Keratinocyte (primary cell): Measurements from ENCODE around the gene FOXI1. TPM values are rescaled to one million over a fixed set of nuclear protein-coding genes. Genes with fewer than 3 reads are reported as not detected.

Experiments used
- DNase-seq: peaks from one replicate; pipeline ENCODE4 v3.0.0-alpha.2; 2011; ENCODE audit warnings: low read depth, missing footprints, low spot score
- FAIRE-seq: peaks from 2 replicates; lab custom pipeline; 2011; peaks lifted over from hg19 to GRCh38; lab: Jason Lieb, UNC
- H2AFZ ChIP-seq: 2 replicates; pipeline ENCODE4 v1.6.0; 2012; ENCODE audit warnings: low read length, control low read depth, inconsistent platforms; ENCODE audit not compliant: control insufficient read depth
- H3K27ac ChIP-seq: 2 replicates; pipeline ENCODE4 v1.5.1; 2011; ENCODE audit warnings: low read length; ENCODE audit not compliant: control insufficient read depth, insufficient read depth
- H3K27me3 ChIP-seq: 3 replicates; pipeline ENCODE4 v1.6.0; 2011; ENCODE audit warnings: low read length; ENCODE audit not compliant: control insufficient read depth, insufficient read depth; ENCODE audit errors: extremely low read depth
- H3K36me3 ChIP-seq, 2 experiments: 2 replicates in 1 of 2; 3 replicates in 1 of 2; pipeline ENCODE4 v1.5.1; 2011; ENCODE audit warnings: low read length in 2 of 2, mild to moderate bottlenecking in 1 of 2; ENCODE audit not compliant: control insufficient read depth in 2 of 2, insufficient read depth in 2 of 2; ENCODE audit errors: extremely low read depth in 1 of 2
- H3K4me1 ChIP-seq: 3 replicates; pipeline ENCODE4 v1.5.1; 2011; ENCODE audit warnings: low read length; ENCODE audit not compliant: control insufficient read depth, insufficient read depth; ENCODE audit errors: extremely low read depth
- H3K4me2 ChIP-seq: 3 replicates; pipeline ENCODE4 v1.6.0; 2011; ENCODE audit warnings: low read depth, low read length; ENCODE audit not compliant: control insufficient read depth, insufficient read depth; ENCODE audit errors: extremely low read depth
- H3K4me3 ChIP-seq, 3 experiments: fragments of 200-600 bp in 1 of 3; sonication (generic) in 1 of 3; 2 replicates in 2 of 3; 3 replicates in 1 of 3; pipeline ENCODE4 v1.5.1; 2011 to 2016; ENCODE audit warnings: low read length in 3 of 3, mild to moderate bottlenecking in 3 of 3, control low read depth in 2 of 3, inconsistent platforms in 1 of 3, low read depth in 1 of 3, mixed read lengths in 1 of 3, mixed run types in 1 of 3, moderate library complexity in 1 of 3; ENCODE audit not compliant: control insufficient read depth in 2 of 3, insufficient read depth in 2 of 3; ENCODE audit errors: extremely low read depth in 1 of 3
- H3K79me2 ChIP-seq: 2 replicates; pipeline ENCODE4 v1.6.0; 2012; ENCODE audit warnings: low read length; ENCODE audit not compliant: control insufficient read depth, insufficient read depth
- H3K9ac ChIP-seq: 3 replicates; pipeline ENCODE4 v1.6.0; 2011; ENCODE audit warnings: low read length; ENCODE audit not compliant: control insufficient read depth, insufficient read depth; ENCODE audit errors: extremely low read depth
- H3K9me1 ChIP-seq: 3 replicates; pipeline ENCODE4 v1.6.0; 2011; ENCODE audit warnings: low read length; ENCODE audit not compliant: control insufficient read depth, insufficient read depth; ENCODE audit errors: extremely low read depth
- H3K9me3 ChIP-seq: 2 replicates; pipeline ENCODE4 v1.5.1; 2012; ENCODE audit warnings: low read depth, low read length; ENCODE audit not compliant: control insufficient read depth
- H4K20me1 ChIP-seq: 3 replicates; pipeline ENCODE4 v1.6.0; 2011; ENCODE audit warnings: low read length; ENCODE audit not compliant: control insufficient read depth, insufficient read depth; ENCODE audit errors: extremely low read depth
- CTCF ChIP-seq, 3 experiments: IDR thresholded peaks in 1 of 3; conservative IDR thresholded peaks in 1 of 3; optimal IDR thresholded peaks in 1 of 3; 2 replicates in 2 of 3; 3 replicates in 1 of 3; pipeline versions ENCODE3 to v1.5.1; 2011; ENCODE audit warnings: low read length in 3 of 3, mild to moderate bottlenecking in 3 of 3, moderate library complexity in 2 of 3, control low read depth in 1 of 3, inconsistent platforms in 1 of 3; ENCODE audit not compliant: insufficient read depth in 2 of 3; ENCODE audit errors: extremely low read depth in 1 of 3
- EZH2 ChIP-seq: IDR thresholded peaks from one replicate; pipeline ENCODE4 v1.6.1; 2012; ENCODE audit warnings: inconsistent platforms, mild to moderate bottlenecking, low read length, moderate library complexity
- dilution Hi-C: fragments of 300-500 bp; cut with MboI; formaldehyde crosslinking; loops from one replicate; pipeline ENCODE4 v1.7.0; 2020; ENCODE audit warnings: low sequenced_read_pairs; ENCODE audit not compliant: extremely low pct_ligation_motif_present
- polyA plus RNA-seq, 5 experiments: library from polyadenylated mRNA; depleted of rRNA in 3 of 5; stranded (reverse) in 3 of 5; stranded (forward) in 1 of 5; unstranded in 1 of 5; fragments of >200 nt; gene quantifications; 1 replicate in 1 of 5; 2 replicates in 3 of 5; 3 replicates in 1 of 5; pipeline versions ENCODE4 v1.2.1 to v1.2.3, GENCODE V29; 2011 to 2012; ENCODE audit warnings: missing spikeins in 2 of 5, low read depth in 1 of 5, low replicate concordance in 1 of 5

FOXI1 gene
- polyA plus RNA-seq, 1 donor (not counting 4 experiments of a cell fraction or from before 2014, with no cell fraction given) = not detected

- TF ChIP-seq CTCF (optimal IDR thresholded peaks at IDR 0.05 in 1 of 3, IDR thresholded peaks at IDR 0.05 in 1 of 3, conservative IDR thresholded peaks at IDR 0.05 in 1 of 3; ENCODE audit: extremely low read depth in 1 of 3, insufficient read depth in 2 of 3, low read length in 3 of 3) (no peak), EZH2 (no peak)
- DNase-seq (no peak), FAIRE-seq (no peak)
- no peaks in the 10 kb centered on the region for H3K9me3 ChIP-seq
- H3K79me2 ChIP-seq = no peaks in the 10 kb centered on the region
- dilution Hi-C loops = no loop called here
- H3K27me3 ChIP-seq = no peaks in the 10 kb centered on the region
- H3K27ac ChIP-seq = no peak overlapping the region
- no peak overlapping the region for H3K9ac ChIP-seq
- H3K4me3 ChIP-seq = no peak overlapping the region
- H3K36me3 ChIP-seq = no peaks in the 10 kb centered on the region
- H4K20me1 ChIP-seq = no peaks in the 10 kb centered on the region
- no peak overlapping the region for H2AFZ ChIP-seq
- H3K9me1 ChIP-seq = no peaks in the 10 kb centered on the region
- H3K4me1 ChIP-seq = peaks cover 2% of the 10 kb centered on the region
- H3K4me2 ChIP-seq = no peak overlapping the region
Measured at GRCh38 chr5:170115925-170116324, 10.2 kb downstream of the FOXI1 start.

GRCh38 chr5:170117736-170118135 is 12.0 kb downstream of the FOXI1 start:
- H3K9me3 ChIP-seq = no peaks in the 10 kb centered on the region
- TF ChIP-seq CTCF (optimal IDR thresholded peaks at IDR 0.05 in 1 of 3, IDR thresholded peaks at IDR 0.05 in 1 of 3, conservative IDR thresholded peaks at IDR 0.05 in 1 of 3; ENCODE audit: extremely low read depth in 1 of 3, insufficient read depth in 2 of 3, low read length in 3 of 3) = no peak
- no peak for FAIRE-seq
- dilution Hi-C loops = no loop called here
- no peak overlapping the region for H3K9ac ChIP-seq
- H3K27ac ChIP-seq = no peak overlapping the region
- no peaks in the 10 kb centered on the region for H3K9me1 ChIP-seq
- no peak overlapping the region for H3K4me3 ChIP-seq
- no peak overlapping the region for H3K4me2 ChIP-seq
- no peaks in the 10 kb centered on the region for H4K20me1 ChIP-seq
- peaks cover 6% of the 10 kb centered on the region for H3K4me1 ChIP-seq
- no peak overlapping the region for H2AFZ ChIP-seq
- H3K36me3 ChIP-seq = no peaks in the 10 kb centered on the region
- H3K79me2 ChIP-seq = no peaks in the 10 kb centered on the region
- H3K27me3 ChIP-seq = no peaks in the 10 kb centered on the region
- no peak for DNase-seq
